Measurements from ENCODE around the gene NPHP4.
A peak's percentile ranks its signal among the peaks of the same experiment; 100 is the strongest.

Gene NPHP4

DNA sequence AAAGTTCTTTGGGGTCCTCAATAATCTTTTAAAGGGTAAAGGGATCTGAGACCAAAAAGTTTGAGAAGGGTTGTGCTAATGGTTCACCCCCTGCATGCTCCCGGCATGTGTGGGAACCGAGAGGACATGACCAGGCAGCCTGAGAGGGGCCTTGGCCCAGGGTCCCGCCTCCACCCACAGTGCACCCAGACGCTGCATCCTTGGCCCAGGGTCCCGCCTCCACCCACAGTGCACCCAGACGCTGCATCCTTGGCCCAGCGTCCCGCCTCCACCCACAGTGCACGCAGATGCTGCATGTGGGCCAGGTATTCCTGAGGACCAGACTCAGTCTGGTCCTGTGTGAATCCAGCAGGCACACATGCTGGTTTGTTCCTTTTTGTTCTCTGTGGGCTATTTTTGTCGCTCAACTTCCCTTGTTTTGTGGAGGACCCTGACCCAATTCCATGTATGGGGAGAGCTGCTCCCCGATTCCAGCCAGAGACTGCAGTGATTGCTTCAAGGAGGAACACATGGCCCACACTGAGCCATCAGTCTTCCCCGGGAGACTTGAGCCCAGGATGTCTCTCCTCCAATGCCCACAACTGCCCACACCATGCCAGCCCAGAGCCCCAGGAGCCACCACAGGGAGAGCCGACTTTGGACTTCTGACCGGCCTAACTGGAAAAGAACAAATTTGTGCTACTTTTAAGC, 3.5 kb downstream of the NPHP4 start:
- DNase-seq: no peak

- DNase-seq: no peak
Measured at GRCh38 chr1:5986018-5986417, 6.2 kb downstream of the NPHP4 start.

GRCh38 chr1:5985250-5985649, 7.0 kb downstream of the NPHP4 start:
- no peak for DNase-seq

GRCh38 chr1:5983361-5984103, 8.7 kb downstream of the NPHP4 start:
- DNase-seq: peak; percentile 89

GRCh38 chr1:5982868-5983267, 9.4 kb downstream of the NPHP4 start:
- peak; percentile 79 for DNase-seq

GRCh38 chr1:5982276-5982675, 9.9 kb downstream of the NPHP4 start:
- DNase-seq: no peak

DNA sequence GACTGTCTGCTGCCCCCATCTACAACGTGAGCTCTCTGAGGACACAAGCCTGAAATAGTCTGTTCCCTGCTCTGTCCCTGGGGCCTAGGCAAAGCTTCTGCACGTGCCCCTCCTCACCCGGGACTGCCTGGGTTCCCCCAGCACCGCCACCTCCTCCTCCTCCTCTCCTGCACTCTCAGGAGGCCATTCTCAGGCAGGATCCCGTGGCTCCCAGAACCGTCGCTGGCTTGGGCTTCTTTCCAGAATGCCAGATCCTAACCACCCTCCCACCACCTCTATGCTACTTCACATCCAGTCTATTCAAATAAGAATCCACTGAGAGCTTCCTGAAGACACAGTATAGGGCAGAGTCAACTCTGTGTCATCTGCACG, 11.2 kb downstream of the NPHP4 start:
- no peak for DNase-seq

- DNase-seq: peak; percentile 37
Measured at GRCh38 chr1:5980314-5981008, 11.8 kb downstream of the NPHP4 start.

- DNase-seq: no peak
Measured at GRCh38 chr1:5979536-5980313, 12.5 kb downstream of the NPHP4 start.

DNA sequence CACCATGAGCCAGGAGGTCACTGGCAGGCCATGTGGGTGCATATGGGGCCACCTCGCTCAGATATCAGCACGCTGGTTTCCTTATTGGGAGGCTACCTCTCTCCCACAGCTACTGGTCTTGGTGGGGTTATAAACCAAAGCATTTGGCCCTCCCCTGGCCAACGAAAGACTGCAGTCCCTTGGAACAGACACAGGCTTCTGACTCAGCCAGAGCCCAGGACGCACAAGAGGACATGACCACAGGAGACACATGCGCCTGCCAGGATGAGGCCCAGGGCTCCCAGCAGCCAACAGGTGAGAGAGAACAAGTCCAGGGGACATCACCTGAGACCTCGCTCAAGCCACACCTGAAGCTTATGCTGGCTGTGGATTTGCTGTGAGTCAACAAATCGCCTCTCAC, 13.8 kb downstream of the NPHP4 start:
- no peak for DNase-seq

DNA sequence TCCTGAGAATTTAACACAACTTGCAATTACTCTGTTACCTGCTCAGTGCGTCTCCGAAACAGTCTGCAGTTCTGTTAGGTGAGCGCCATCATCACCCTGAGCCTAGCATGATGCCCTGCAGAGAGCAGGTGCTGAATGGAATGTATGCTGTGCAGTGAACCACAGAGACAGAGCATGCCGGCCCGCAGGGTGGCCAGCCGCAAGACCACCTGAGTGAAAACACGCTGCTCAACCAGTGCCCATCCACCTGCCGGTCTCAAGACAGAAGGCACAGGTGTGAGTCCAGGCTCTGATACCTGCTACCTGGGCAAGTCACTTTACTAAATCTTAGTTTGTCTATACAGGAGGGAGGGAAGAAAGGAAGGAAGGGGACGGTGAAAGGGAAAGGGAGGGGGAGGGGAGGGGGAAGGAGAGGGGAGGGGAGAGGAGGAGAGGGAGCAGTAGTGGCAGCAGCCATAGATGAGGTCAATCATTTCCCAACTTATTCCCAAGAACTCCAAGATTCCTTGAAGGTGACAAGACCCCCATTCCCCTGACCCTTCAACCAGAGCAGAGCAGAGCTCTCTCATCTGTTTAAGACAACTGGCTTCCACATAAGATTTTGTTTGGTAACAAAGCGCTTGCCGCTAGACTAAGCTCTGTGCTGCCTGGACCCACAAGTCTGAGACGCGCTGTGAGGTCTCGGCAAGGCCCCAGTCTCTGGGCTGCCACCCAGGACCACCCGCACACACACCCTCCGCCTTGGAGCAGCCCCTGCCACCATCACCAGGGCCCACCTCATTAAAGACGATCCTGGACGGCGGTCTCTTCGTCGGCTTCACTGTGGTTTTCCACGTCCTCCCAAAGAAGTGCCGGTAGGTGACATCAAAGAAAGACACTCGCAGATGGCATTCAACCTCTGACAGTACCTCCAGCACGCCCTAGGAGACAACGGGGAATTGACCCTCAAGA, 14.5 kb downstream of the NPHP4 start:
- DNase-seq: no peak

DNA sequence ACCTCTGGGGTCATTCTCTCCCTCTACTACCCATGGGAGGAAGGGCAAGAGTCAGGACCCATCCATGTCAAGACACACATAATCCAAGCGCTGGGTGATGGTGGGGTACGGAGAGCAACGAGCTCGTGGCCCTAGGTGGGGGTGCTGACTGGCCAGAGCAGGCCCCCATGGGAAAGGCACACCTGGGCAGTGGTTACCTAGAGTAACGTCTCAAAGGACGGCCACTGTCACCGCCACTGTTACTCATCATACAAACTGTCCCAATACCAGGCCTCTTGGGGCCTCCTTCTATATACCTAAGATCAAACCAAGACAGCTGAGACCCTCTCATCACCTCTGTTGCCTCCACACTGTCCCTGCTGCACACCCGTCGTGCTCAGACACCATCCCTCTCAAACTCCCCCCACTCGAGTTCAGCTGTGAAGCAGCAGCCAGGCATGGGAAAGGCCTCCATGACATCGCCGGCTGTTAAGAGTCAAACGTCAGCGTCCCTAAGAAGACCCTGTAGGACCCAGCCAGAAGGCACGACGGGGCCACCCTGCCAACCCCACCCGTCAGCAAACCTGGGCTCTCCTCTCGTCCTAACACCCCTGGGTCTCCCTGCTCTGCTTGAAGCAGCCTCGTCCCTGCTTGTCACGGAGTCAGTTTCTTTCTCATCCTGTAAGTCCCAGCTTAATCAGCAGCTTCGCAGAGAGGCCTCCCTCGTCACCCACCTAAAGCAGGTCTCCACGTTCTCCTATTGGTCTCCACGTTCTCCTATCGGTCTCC, 15.3 kb downstream of the NPHP4 start:
- DNase-seq: no peak

- no peak for DNase-seq
Measured at GRCh38 chr1:5976231-5976630, 16.0 kb downstream of the NPHP4 start.

DNA sequence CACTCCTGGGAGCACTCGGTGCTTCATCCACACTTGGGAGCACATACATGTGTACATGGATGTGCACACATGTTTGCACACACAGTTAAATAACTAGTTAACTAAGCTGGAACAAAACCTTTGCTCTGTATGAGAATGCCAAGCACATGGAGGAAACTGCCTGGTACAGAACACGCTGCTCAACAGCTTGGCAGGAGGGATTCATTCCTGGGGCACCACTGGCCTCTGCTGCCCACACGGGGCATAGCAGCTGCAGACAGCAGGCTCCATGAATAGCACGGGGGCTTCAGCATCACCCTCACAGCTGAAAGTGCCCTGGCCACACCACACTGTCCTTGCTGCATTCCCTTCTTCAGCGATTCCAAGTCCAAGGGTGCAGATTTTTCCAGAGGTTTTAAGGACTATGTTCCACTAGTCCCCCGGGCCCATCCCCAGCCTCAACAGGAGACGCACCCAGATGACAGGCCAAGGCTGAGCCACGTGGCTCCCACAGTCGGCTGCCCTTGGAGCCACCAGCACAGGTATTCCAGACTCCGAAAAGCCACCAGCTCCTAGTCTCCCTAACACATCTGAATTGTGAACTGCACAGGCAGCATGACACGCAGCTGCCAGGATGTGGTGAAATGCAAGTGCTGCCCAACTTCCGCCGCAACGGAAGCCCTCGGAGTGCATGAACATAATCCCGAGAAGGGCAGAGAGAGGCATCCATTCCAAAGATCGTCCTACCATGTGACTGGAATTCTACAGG, 16.9 kb downstream of the NPHP4 start:
- DNase-seq: peak; percentile 57

GRCh38 chr1:5974631-5975030, 17.6 kb downstream of the NPHP4 start:
- DNase-seq: no peak

DNA sequence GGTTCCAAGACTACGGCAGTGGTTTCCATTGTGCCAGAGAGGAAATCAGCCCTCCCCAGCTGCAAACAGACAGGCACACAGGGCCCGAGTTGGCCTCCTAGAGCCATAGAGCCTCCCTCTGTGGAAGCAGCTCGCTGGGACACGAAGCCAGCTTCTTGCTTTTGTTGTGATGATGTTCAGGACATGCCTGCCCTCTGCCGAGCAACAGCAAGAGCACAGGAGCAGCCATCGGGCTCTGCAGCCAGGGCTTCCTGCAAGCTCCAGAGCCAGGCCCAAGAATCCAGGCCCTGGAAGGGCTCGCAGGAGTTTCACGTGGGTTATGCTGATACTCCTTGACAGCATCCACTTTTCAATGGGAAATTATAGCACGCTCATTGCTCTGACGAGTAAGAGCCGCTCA, 18.5 kb downstream of the NPHP4 start:
- DNase-seq: no peak

DNA sequence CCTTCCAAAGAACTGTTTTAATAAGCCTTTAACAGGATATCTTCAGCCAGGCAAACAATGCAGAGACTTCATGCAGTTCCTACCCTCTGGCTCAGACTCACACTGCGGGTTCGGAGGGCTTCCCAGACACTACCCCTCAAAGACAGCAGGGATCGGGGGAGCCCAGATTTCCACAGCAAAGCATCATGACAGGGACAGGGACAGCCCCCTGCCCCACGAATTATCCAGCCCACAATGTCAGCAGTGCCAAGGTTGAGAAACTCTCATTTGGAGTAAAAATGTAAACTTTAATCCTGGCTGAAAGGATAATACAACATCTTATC, 20.1 kb downstream of the NPHP4 start:
- DNase-seq: no peak

GRCh38 chr1:5971471-5972197, 20.6 kb downstream of the NPHP4 start:
- no peak for DNase-seq

GRCh38 chr1:5970610-5971273, 21.5 kb downstream of the NPHP4 start:
- DNase-seq: no peak
